Measurements from ENCODE around the gene ZCCHC14.
"Not testable (repeated sequence)": the region's sequence is repeated elsewhere in the genome, so short reads cannot be mapped to it uniquely, and the experiment has no call there.

Gene ZCCHC14

DNA sequence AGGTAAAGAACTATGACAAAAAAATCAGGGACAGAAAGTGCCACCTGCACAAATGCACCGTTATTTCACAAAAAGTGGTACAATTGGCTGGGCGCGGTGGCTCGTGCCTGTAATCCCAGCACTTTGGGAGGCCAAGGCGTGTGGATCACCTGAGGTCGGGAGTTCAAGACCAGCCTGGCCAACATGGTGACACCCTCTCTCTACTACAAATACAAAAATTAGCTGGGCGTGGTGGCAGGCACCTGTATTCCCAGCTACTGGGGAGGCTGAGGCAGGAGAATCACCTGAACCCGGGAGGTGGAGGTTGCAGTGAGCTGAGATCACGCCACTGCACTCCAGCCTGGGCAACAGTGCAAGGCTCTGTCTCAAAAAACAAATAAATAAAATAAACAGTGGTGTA is 102.9 kb downstream of the ZCCHC14 start:
- not testable (repeated sequence) for H2BK120ac ChIP-seq (ENCODE audit: low read depth, low read length); H2AFZ ChIP-seq (ENCODE audit: low read length); H4K91ac ChIP-seq (ENCODE audit: low read depth, low read length, poor library complexity); H3K4ac ChIP-seq (ENCODE audit: low read length); H3K4me2 ChIP-seq (ENCODE audit: insufficient read depth, low read length, poor library complexity, severe bottlenecking); H3K23ac ChIP-seq (ENCODE audit: low read depth, low read length, poor library complexity); H3K9ac ChIP-seq (ENCODE audit: low read depth, low read length, poor library complexity); H3K36me3 ChIP-seq (replicated peaks in 1 of 2; ENCODE audit: control insufficient read depth in 2 of 2, insufficient read depth in 2 of 2, low read length in 2 of 2); H2BK5ac ChIP-seq (ENCODE audit: low read length); H2BK15ac ChIP-seq (ENCODE audit: low read length); H3K14ac ChIP-seq (ENCODE audit: low read length); H3K18ac ChIP-seq (ENCODE audit: low read length); H3K4me3 ChIP-seq (ENCODE audit: low read length in 2 of 2); H3K9me3 ChIP-seq (replicated peaks in 1 of 2; ENCODE audit: control insufficient read depth in 2 of 2, insufficient read depth in 1 of 2, low read depth in 1 of 2, low read length in 2 of 2); H3K79me1 ChIP-seq (ENCODE audit: low read depth, low read length); H4K8ac ChIP-seq (ENCODE audit: low read depth, low read length); H3K27me3 ChIP-seq (ENCODE audit: control insufficient read depth in 3 of 3, insufficient read depth in 3 of 3, low read depth in 1 of 3, low read length in 3 of 3); H2BK12ac ChIP-seq (ENCODE audit: low read length); DNase-seq (ENCODE audit: low spot score); H2AK5ac ChIP-seq (ENCODE audit: low read depth, low read length); H3K27ac ChIP-seq (replicated peaks; ENCODE audit: low read length)
- WGBS, 2 donors (ENCODE audit: extremely low coverage in 2 of 2, insufficient read length in 2 of 2, insufficient replicate concordance in 1 of 2): no CpG with 5 or more reads among the region's 9 CpGs
- H3K4me1 ChIP-seq (ENCODE audit: control insufficient read depth in 2 of 2, insufficient read depth in 1 of 2, low read depth in 1 of 2, low read length in 2 of 2): peaks cover 10 to 13% of the 10 kb centered on the region in 2 donors

DNA sequence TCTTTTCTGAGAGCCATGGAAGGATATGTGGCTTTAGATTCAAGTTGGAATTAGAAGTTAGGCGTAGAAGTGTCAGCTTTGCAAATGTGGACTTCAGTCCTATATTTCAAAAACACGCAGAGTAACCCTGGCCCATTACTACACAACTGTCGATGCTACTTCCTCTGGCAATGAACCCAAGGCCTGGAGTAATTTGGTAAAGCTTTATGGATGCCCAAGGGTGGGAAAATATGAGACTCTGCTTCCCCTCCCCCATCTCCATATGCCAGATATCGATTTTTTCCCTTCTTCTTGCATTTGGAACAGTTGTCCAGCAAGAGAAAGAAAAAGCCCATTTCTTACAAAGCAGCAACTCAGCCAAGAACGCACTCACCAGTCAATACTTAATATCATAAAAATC is 103.6 kb downstream of the ZCCHC14 start:
- Histone ChIP-seq H3K14ac (ENCODE audit: low read length) (no peak overlapping the region), H2BK12ac (ENCODE audit: low read length) (no peak overlapping the region), H2BK15ac (ENCODE audit: low read length) (no peak overlapping the region), H2AFZ (ENCODE audit: low read length) (peak overlapping the region; percentile 50), H3K9me3 (replicated peaks in 1 of 2; ENCODE audit: control insufficient read depth in 2 of 2, insufficient read depth in 1 of 2, low read depth in 1 of 2, low read length in 2 of 2) (no peaks in the 10 kb centered on the region), H3K18ac (ENCODE audit: low read length) (no peak overlapping the region), H4K8ac (ENCODE audit: low read depth, low read length) (no peak overlapping the region), H2BK120ac (ENCODE audit: low read depth, low read length) (no peak overlapping the region), H2BK5ac (ENCODE audit: low read length) (no peak overlapping the region), H3K4me3 (ENCODE audit: low read length in 2 of 2) (no peak overlapping the region), H3K4ac (ENCODE audit: low read length) (no peak overlapping the region), H3K36me3 (replicated peaks in 1 of 2; ENCODE audit: control insufficient read depth in 2 of 2, insufficient read depth in 2 of 2, low read length in 2 of 2) (no peaks in the 10 kb centered on the region), H3K4me1 (ENCODE audit: control insufficient read depth in 2 of 2, insufficient read depth in 1 of 2, low read depth in 1 of 2, low read length in 2 of 2) (peaks cover 10 to 18% of the 10 kb centered on the region in 2 donors), H3K23ac (ENCODE audit: low read depth, low read length, poor library complexity) (no peak overlapping the region), H3K4me2 (ENCODE audit: insufficient read depth, low read length, poor library complexity, severe bottlenecking) (no peak overlapping the region), H2AK5ac (ENCODE audit: low read depth, low read length) (no peak overlapping the region), H4K91ac (ENCODE audit: low read depth, low read length, poor library complexity) (no peak overlapping the region), H3K27me3 (ENCODE audit: control insufficient read depth in 3 of 3, insufficient read depth in 3 of 3, low read depth in 1 of 3, low read length in 3 of 3) (no peaks in the 10 kb centered on the region), H3K27ac (replicated peaks; ENCODE audit: low read length) (no peak overlapping the region), H3K9ac (ENCODE audit: low read depth, low read length, poor library complexity) (no peak overlapping the region), H3K79me1 (ENCODE audit: low read depth, low read length) (peaks cover 2% of the 10 kb centered on the region)
- no peak for DNase-seq (ENCODE audit: low spot score)
- no CpG with 5 or more reads among the region's 5 CpGs for WGBS, 2 donors (ENCODE audit: extremely low coverage in 2 of 2, insufficient read length in 2 of 2, insufficient replicate concordance in 1 of 2)

DNA sequence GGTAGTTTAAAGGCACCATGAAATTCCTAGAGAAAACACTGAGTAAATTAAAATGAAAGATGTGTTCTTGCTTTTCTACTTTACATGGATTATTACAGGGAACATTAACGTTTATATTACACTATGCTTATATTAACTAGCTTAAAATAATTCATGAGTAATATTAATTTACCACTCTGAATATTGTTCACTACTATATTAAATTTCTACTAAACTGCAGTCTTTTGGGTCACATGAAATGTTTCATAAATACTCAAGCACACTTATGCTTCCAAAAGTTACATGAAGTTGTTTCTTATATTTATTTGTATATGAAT is 104.0 kb downstream of the ZCCHC14 start:
- Histone ChIP-seq H2AK5ac (ENCODE audit: low read depth, low read length) (no peak overlapping the region), H3K9ac (ENCODE audit: low read depth, low read length, poor library complexity) (no peak overlapping the region), H3K4me1 (ENCODE audit: control insufficient read depth in 2 of 2, insufficient read depth in 1 of 2, low read depth in 1 of 2, low read length in 2 of 2) (peaks cover 10 to 18% of the 10 kb centered on the region in 2 donors), H2BK15ac (ENCODE audit: low read length) (no peak overlapping the region), H4K8ac (ENCODE audit: low read depth, low read length) (no peak overlapping the region), H2AFZ (ENCODE audit: low read length) (peak overlapping the region; percentile 86), H2BK12ac (ENCODE audit: low read length) (no peak overlapping the region), H3K27ac (replicated peaks; ENCODE audit: low read length) (no peak overlapping the region), H3K9me3 (replicated peaks in 1 of 2; ENCODE audit: control insufficient read depth in 2 of 2, insufficient read depth in 1 of 2, low read depth in 1 of 2, low read length in 2 of 2) (no peaks in the 10 kb centered on the region), H3K4me2 (ENCODE audit: insufficient read depth, low read length, poor library complexity, severe bottlenecking) (no peak overlapping the region), H3K4me3 (ENCODE audit: low read length in 2 of 2) (peak overlapping the region in 1 of 2 donors; percentile 42), H4K91ac (ENCODE audit: low read depth, low read length, poor library complexity) (no peak overlapping the region), H3K14ac (ENCODE audit: low read length) (no peak overlapping the region), H3K23ac (ENCODE audit: low read depth, low read length, poor library complexity) (no peak overlapping the region), H3K36me3 (replicated peaks in 1 of 2; ENCODE audit: control insufficient read depth in 2 of 2, insufficient read depth in 2 of 2, low read length in 2 of 2) (no peaks in the 10 kb centered on the region), H2BK120ac (ENCODE audit: low read depth, low read length) (no peak overlapping the region), H3K79me1 (ENCODE audit: low read depth, low read length) (peaks cover 2% of the 10 kb centered on the region), H3K18ac (ENCODE audit: low read length) (no peak overlapping the region), H3K27me3 (ENCODE audit: control insufficient read depth in 3 of 3, insufficient read depth in 3 of 3, low read depth in 1 of 3, low read length in 3 of 3) (no peaks in the 10 kb centered on the region), H3K4ac (ENCODE audit: low read length) (no peak overlapping the region), H2BK5ac (ENCODE audit: low read length) (no peak overlapping the region)
- no peak for DNase-seq (ENCODE audit: low spot score)
- WGBS, 2 donors (ENCODE audit: extremely low coverage in 2 of 2, insufficient read length in 2 of 2, insufficient replicate concordance in 1 of 2): no CpG with 5 or more reads among the region's 1 CpG

- Histone ChIP-seq H3K27me3 (ENCODE audit: control insufficient read depth in 3 of 3, insufficient read depth in 3 of 3, low read depth in 1 of 3, low read length in 3 of 3) (no peaks in the 10 kb centered on the region), H3K14ac (ENCODE audit: low read length) (no peak overlapping the region), H3K79me1 (ENCODE audit: low read depth, low read length) (peaks cover 4% of the 10 kb centered on the region), H3K4ac (ENCODE audit: low read length) (no peak overlapping the region), H3K18ac (ENCODE audit: low read length) (no peak overlapping the region), H3K4me2 (ENCODE audit: insufficient read depth, low read length, poor library complexity, severe bottlenecking) (peak overlapping the region; percentile 29), H2AK5ac (ENCODE audit: low read depth, low read length) (no peak overlapping the region), H3K9me3 (replicated peaks in 1 of 2; ENCODE audit: control insufficient read depth in 2 of 2, insufficient read depth in 1 of 2, low read depth in 1 of 2, low read length in 2 of 2) (no peaks in the 10 kb centered on the region), H2BK120ac (ENCODE audit: low read depth, low read length) (no peak overlapping the region), H2BK15ac (ENCODE audit: low read length) (no peak overlapping the region), H3K23ac (ENCODE audit: low read depth, low read length, poor library complexity) (no peak overlapping the region), H3K9ac (ENCODE audit: low read depth, low read length, poor library complexity) (no peak overlapping the region), H2AFZ (ENCODE audit: low read length) (peak overlapping the region; percentile 86), H3K36me3 (replicated peaks in 1 of 2; ENCODE audit: control insufficient read depth in 2 of 2, insufficient read depth in 2 of 2, low read length in 2 of 2) (no peaks in the 10 kb centered on the region), H2BK5ac (ENCODE audit: low read length) (no peak overlapping the region), H3K27ac (replicated peaks; ENCODE audit: low read length) (peak overlapping the region; percentile 75), H3K4me1 (ENCODE audit: control insufficient read depth in 2 of 2, insufficient read depth in 1 of 2, low read depth in 1 of 2, low read length in 2 of 2) (peaks cover 10 to 18% of the 10 kb centered on the region in 2 donors), H3K4me3 (ENCODE audit: low read length in 2 of 2) (peak overlapping the region in 1 of 2 donors; percentile 42), H4K8ac (ENCODE audit: low read depth, low read length) (no peak overlapping the region), H2BK12ac (ENCODE audit: low read length) (no peak overlapping the region), H4K91ac (ENCODE audit: low read depth, low read length, poor library complexity) (no peak overlapping the region)
- no CpG with 5 or more reads among the region's 18 CpGs for WGBS, 2 donors (ENCODE audit: extremely low coverage in 2 of 2, insufficient read length in 2 of 2, insufficient replicate concordance in 1 of 2)
- DNase-seq (ENCODE audit: low spot score): peak; percentile 86
These were observed 104.6 kb downstream of the ZCCHC14 start for GRCh38 chr16:87387942-87388817.
